ENCODE results near the gene MYRF. TPM values are rescaled to one million over a fixed set of nuclear protein-coding genes. Genes with fewer than 3 reads are reported as not detected.

The MYRF gene
- total RNA-seq, 3 donors from 2014 or later (not counting 1 experiment from before 2014, with no cell fraction given): 4.9 to 15.3 (median 7.3) TPM

GRCh38 chr11:61834278-61835048 lies 82.0 kb downstream of the MYRF start:
- peak overlapping the region; percentile 81 for H3K4me3 Mint-ChIP-seq
- H3K27ac ChIP-seq (ENCODE audit: low read length): peak overlapping the region; percentile 83
- 39% methylated on average over 12 of the region's 12 CpGs for WGBS (ENCODE audit: insufficient coverage)

DNA sequence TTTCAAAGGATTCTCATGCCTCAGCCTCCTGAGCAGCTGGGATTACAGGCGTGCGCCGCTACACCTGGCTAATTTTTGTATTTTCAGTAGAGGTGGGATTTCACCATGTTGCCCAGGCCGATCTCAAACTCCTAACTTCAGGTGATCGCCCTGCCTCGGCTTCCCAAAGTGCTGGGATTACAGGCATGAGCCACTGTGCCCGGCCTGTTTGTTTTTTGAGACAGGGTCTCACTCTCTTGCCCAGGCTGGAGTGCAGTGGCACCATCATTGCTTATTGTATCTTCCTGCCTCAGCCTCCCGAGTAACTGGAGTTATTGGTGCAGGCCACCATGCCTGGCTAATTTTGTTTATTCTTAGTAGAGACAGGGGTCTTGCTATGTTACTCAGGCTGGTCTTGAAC lies 83.8 kb downstream of the MYRF start:
- peaks cover 4% of the 10 kb centered on the region for H3K36me3 ChIP-seq (ENCODE audit: control insufficient read depth, insufficient read depth, low read length)
- H3K4me1 ChIP-seq (ENCODE audit: control insufficient read depth, insufficient read depth, low read length): peaks cover 27% of the 10 kb centered on the region
- ATAC-seq (no peak), DNase-seq (no peak)
- peak overlapping the region; percentile 97 to 98 for H3K27ac Mint-ChIP-seq
- no peaks in the 10 kb centered on the region for H3K27me3 Mint-ChIP-seq (ENCODE audit: low read depth in 2 of 2)
- H3K4me3 Mint-ChIP-seq: peak overlapping the region; percentile 88
- no peak overlapping the region for H3K4me3 ChIP-seq (ENCODE audit: low read length)
- peaks cover 49 to 51% of the 10 kb centered on the region in 2 donors for H3K4me1 Mint-ChIP-seq
- no peaks in the 10 kb centered on the region for H3K9me3 ChIP-seq (ENCODE audit: control insufficient read depth, insufficient read depth, low read length)
- intact Hi-C loops (cut with micrococcal nuclease): no loop called here
- WGBS (ENCODE audit: insufficient coverage): 96% methylated on average over 8 of the region's 8 CpGs
- H3K36me3 Mint-ChIP-seq: no peaks in the 10 kb centered on the region
- TF ChIP-seq, protein P1, sequence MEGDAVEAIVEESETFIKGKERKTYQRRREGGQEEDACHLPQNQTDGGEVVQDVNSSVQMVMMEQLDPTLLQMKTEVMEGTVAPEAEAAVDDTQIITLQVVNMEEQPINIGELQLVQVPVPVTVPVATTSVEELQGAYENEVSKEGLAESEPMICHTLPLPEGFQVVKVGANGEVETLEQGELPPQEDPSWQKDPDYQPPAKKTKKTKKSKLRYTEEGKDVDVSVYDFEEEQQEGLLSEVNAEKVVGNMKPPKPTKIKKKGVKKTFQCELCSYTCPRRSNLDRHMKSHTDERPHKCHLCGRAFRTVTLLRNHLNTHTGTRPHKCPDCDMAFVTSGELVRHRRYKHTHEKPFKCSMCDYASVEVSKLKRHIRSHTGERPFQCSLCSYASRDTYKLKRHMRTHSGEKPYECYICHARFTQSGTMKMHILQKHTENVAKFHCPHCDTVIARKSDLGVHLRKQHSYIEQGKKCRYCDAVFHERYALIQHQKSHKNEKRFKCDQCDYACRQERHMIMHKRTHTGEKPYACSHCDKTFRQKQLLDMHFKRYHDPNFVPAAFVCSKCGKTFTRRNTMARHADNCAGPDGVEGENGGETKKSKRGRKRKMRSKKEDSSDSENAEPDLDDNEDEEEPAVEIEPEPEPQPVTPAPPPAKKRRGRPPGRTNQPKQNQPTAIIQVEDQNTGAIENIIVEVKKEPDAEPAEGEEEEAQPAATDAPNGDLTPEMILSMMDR (IDR thresholded peaks at IDR 0.05): no peak
- H3K27me3 ChIP-seq (ENCODE audit: control insufficient read depth, insufficient read depth, low read length): no peaks in the 10 kb centered on the region
- no peak overlapping the region for H3K27ac ChIP-seq (ENCODE audit: low read length)
- H3K9me3 Mint-ChIP-seq: no peaks in the 10 kb centered on the region

More at GRCh38 chr11:61834278-61835048, 82.0 kb downstream of the MYRF start:
- Histone ChIP-seq H3K4me3 (ENCODE audit: low read length) (no peak overlapping the region), H3K27me3 (ENCODE audit: control insufficient read depth, insufficient read depth, low read length) (no peaks in the 10 kb centered on the region), H3K4me1 (ENCODE audit: control insufficient read depth, insufficient read depth, low read length) (peaks cover 31% of the 10 kb centered on the region), H3K36me3 (ENCODE audit: control insufficient read depth, insufficient read depth, low read length) (no peaks in the 10 kb centered on the region), H3K9me3 (ENCODE audit: control insufficient read depth, insufficient read depth, low read length) (no peaks in the 10 kb centered on the region)
- peaks cover 64 to 66% of the 10 kb centered on the region in 2 donors for H3K4me1 Mint-ChIP-seq
- H3K36me3 Mint-ChIP-seq: no peaks in the 10 kb centered on the region
- no peaks in the 10 kb centered on the region for H3K27me3 Mint-ChIP-seq (ENCODE audit: low read depth in 2 of 2)
- TF ChIP-seq, protein P1 (IDR thresholded peaks at IDR 0.05): no peak
- H3K9me3 Mint-ChIP-seq: no peaks in the 10 kb centered on the region
- H3K27ac Mint-ChIP-seq: peak overlapping the region; percentile 97 to 98
- intact Hi-C loops (cut with micrococcal nuclease): loop anchor here (2.0 kb wide), 1 partner anchor 38 kb away; no protein-coding TSS in a partner anchor
- DNase-seq (peak; percentile 69 to 76), ATAC-seq (peak; percentile 98 to 99 (median 98))

DNA sequence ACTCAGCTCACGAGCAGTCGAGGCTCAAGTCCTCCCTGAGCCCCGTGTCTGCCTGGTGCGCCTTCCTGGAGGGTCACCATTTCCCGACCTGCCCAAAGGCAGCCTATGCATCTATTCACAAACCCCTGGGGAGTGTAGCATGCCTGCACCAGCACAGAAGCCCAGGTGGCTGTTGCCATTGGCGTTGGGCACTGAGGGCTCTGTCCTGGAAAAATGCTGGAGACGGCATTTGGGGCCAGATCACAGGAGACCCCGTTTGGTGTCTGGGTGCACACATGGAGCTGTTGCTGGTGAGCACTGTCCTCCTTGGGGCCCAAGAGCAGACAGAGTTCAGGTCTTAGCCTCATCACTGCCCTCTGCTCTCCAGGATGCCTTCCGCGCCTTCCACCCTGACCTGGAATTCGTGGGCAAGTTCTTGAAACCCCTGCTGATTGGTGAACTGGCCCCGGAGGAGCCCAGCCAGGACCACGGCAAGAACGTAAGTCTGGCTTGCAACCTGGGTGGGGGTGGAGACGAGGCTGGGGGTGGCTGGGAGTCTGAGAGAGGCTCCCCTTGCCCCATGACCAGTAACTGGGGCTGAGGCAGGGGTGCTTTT lies 85.1 kb downstream of the MYRF start:
- no peaks in the 10 kb centered on the region for H3K36me3 Mint-ChIP-seq
- Histone ChIP-seq H3K36me3 (ENCODE audit: control insufficient read depth, insufficient read depth, low read length) (peaks cover 4% of the 10 kb centered on the region), H3K4me1 (ENCODE audit: control insufficient read depth, insufficient read depth, low read length) (peaks cover 24% of the 10 kb centered on the region), H3K9me3 (ENCODE audit: control insufficient read depth, insufficient read depth, low read length) (no peaks in the 10 kb centered on the region), H3K27me3 (ENCODE audit: control insufficient read depth, insufficient read depth, low read length) (no peaks in the 10 kb centered on the region), H3K27ac (ENCODE audit: low read length) (no peak overlapping the region), H3K4me3 (ENCODE audit: low read length) (no peak overlapping the region)
- intact Hi-C loops (cut with micrococcal nuclease): no loop called here
- no peak overlapping the region for H3K4me3 Mint-ChIP-seq
- ATAC-seq (no peak), DNase-seq (no peak)
- 97% methylated on average over 15 of the region's 15 CpGs for WGBS (ENCODE audit: insufficient coverage)
- H3K27ac Mint-ChIP-seq: peak overlapping the region in 1 of 2 donors; percentile 97
- no peaks in the 10 kb centered on the region for H3K27me3 Mint-ChIP-seq (ENCODE audit: low read depth in 2 of 2)
- peaks cover 39 to 41% of the 10 kb centered on the region in 2 donors for H3K4me1 Mint-ChIP-seq
- H3K9me3 Mint-ChIP-seq: no peaks in the 10 kb centered on the region
- TF ChIP-seq, protein P1 (IDR thresholded peaks at IDR 0.05): no peak

Other genes with a start within 250 kb of the MYRF start
- gene LRRC10B, start 243.9 kb upstream of the MYRF start, total RNA-seq: not detected
- gene SYT7, start 171.6 kb upstream of the MYRF start, total RNA-seq: under 1 TPM in 1 of 3 donors, not detected in 2; 0.07 TPM
- under 1 TPM; 0.18 to 0.48 (median 0.38) TPM for gene DAGLA, start 72.2 kb upstream of the MYRF start, total RNA-seq
- 10 to 100 TPM; 64.4 to 69.3 (median 66.1) TPM for gene TMEM258, start 40.0 kb downstream of the MYRF start, total RNA-seq
- gene FEN1, start 40.3 kb downstream of the MYRF start, total RNA-seq: 10 to 100 TPM; 14.2 to 17.8 (median 17.5) TPM
- gene FADS1, start 64.4 kb downstream of the MYRF start, total RNA-seq: 10 to 100 TPM in 2 of 3 donors, 1 to 10 TPM in 1; 9.3 to 17.2 (median 10.2) TPM
- gene FADS2, start 75.7 kb downstream of the MYRF start, total RNA-seq: 10 to 100 TPM; 30.4 to 52.7 (median 34.4) TPM
- gene FADS3, start 138.9 kb downstream of the MYRF start, total RNA-seq: 10 to 100 TPM; 10.8 to 17.8 (median 11.5) TPM
- gene RAB3IL1, start 164.9 kb downstream of the MYRF start, total RNA-seq: not detected
- gene BEST1, start 197.7 kb downstream of the MYRF start, total RNA-seq: 1 to 10 TPM in 2 of 3 donors, under 1 TPM in 1; 0.32 to 2.0 (median 1.4) TPM
- 1,000 to 10,000 TPM; 1,067 to 1,951 (median 1,796) TPM for gene FTH1, start 215.0 kb downstream of the MYRF start, total RNA-seq